HL-60 (cell line): ENCODE measurements around the gene REPS1.
A peak's percentile ranks its signal among the peaks of the same experiment; 100 is the strongest.

Experiments used
- DNase-seq, 2 experiments: peaks; one replicate each; pipeline ENCODE4 v3.0.0-alpha.2; 2010 to 2020; ENCODE audit warnings: low read depth in 1 of 2, low spot score in 1 of 2
- H3K27ac ChIP-seq: fragments of 250-450 bp; sonication (Bioruptor Pico); replicated peaks from 2 replicates; pipeline ENCODE4 v1.5.1; 2020; ENCODE audit warnings: mild to moderate bottlenecking, moderate library complexity
- H3K27me3 ChIP-seq: fragments of 250-450 bp; sonication (Bioruptor Pico); 2 replicates; pipeline ENCODE4 v1.5.1; 2021; ENCODE audit warnings: mild to moderate bottlenecking, moderate library complexity; ENCODE audit not compliant: insufficient read depth, poor library complexity, severe bottlenecking
- H3K4me3 ChIP-seq: replicated peaks from 2 replicates; pipeline ENCODE4 v1.5.1; 2011; ENCODE audit warnings: mild to moderate bottlenecking, control low read depth, low read length; ENCODE audit not compliant: insufficient read depth
- GABPA ChIP-seq: IDR thresholded peaks from 2 replicates; pipeline ENCODE4 v1.6.1; 2012; ENCODE audit warnings: low read depth
- POLR2AphosphoS5 ChIP-seq: IDR thresholded peaks from 2 replicates; pipeline ENCODE4 v1.6.1; 2012; ENCODE audit warnings: low read depth
- SPI1 ChIP-seq: IDR thresholded peaks from 2 replicates; pipeline ENCODE4 v1.6.1; 2012; ENCODE audit warnings: low read depth, mild to moderate bottlenecking, borderline replicate concordance
- long read RNA-seq: library from polyadenylated mRNA; unstranded; transcript quantifications from one replicate; pipeline ENCODE4 v2.0.0, GENCODE V29; 2020
- TF ChIP-seq, protein P1 (sequence below): IDR thresholded peaks from 2 replicates; pipeline ENCODE4 v1.6.1; 2012; ENCODE audit warnings: low read depth; ENCODE audit not compliant: insufficient replicate concordance
- TF ChIP-seq, protein P2 (sequence below): IDR thresholded peaks from one replicate; pipeline ENCODE4 v1.5.1; 2011; ENCODE audit warnings: low read length, control low read depth, inconsistent platforms; ENCODE audit not compliant: insufficient read depth

REPS1 gene
- long read RNA-seq, partial matches to known transcripts, result 10 of 14 reads
- long read RNA-seq, other reads (novel, unspliced or antisense), result 3 of 14 reads

GRCh38 chr6:138987643-138988468 lies at the start of gene REPS1:
TSS of gene REPS1 (minus strand) at chr6:138988253. CDS start at chr6:138987682, 571 bp downstream.
- TF ChIP-seq, protein P1, sequence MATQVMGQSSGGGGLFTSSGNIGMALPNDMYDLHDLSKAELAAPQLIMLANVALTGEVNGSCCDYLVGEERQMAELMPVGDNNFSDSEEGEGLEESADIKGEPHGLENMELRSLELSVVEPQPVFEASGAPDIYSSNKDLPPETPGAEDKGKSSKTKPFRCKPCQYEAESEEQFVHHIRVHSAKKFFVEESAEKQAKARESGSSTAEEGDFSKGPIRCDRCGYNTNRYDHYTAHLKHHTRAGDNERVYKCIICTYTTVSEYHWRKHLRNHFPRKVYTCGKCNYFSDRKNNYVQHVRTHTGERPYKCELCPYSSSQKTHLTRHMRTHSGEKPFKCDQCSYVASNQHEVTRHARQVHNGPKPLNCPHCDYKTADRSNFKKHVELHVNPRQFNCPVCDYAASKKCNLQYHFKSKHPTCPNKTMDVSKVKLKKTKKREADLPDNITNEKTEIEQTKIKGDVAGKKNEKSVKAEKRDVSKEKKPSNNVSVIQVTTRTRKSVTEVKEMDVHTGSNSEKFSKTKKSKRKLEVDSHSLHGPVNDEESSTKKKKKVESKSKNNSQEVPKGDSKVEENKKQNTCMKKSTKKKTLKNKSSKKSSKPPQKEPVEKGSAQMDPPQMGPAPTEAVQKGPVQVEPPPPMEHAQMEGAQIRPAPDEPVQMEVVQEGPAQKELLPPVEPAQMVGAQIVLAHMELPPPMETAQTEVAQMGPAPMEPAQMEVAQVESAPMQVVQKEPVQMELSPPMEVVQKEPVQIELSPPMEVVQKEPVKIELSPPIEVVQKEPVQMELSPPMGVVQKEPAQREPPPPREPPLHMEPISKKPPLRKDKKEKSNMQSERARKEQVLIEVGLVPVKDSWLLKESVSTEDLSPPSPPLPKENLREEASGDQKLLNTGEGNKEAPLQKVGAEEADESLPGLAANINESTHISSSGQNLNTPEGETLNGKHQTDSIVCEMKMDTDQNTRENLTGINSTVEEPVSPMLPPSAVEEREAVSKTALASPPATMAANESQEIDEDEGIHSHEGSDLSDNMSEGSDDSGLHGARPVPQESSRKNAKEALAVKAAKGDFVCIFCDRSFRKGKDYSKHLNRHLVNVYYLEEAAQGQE, result peak; percentile 62
- 0 out of 2 replicates have a peak, but pooled peaks have one; percentile 16 for TF ChIP-seq GABPA
- TF ChIP-seq SPI1, result no peak
- peak; percentile 80 for TF ChIP-seq POLR2AphosphoS5
- TF ChIP-seq, protein P2, sequence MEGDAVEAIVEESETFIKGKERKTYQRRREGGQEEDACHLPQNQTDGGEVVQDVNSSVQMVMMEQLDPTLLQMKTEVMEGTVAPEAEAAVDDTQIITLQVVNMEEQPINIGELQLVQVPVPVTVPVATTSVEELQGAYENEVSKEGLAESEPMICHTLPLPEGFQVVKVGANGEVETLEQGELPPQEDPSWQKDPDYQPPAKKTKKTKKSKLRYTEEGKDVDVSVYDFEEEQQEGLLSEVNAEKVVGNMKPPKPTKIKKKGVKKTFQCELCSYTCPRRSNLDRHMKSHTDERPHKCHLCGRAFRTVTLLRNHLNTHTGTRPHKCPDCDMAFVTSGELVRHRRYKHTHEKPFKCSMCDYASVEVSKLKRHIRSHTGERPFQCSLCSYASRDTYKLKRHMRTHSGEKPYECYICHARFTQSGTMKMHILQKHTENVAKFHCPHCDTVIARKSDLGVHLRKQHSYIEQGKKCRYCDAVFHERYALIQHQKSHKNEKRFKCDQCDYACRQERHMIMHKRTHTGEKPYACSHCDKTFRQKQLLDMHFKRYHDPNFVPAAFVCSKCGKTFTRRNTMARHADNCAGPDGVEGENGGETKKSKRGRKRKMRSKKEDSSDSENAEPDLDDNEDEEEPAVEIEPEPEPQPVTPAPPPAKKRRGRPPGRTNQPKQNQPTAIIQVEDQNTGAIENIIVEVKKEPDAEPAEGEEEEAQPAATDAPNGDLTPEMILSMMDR, result peak; percentile 55
- Histone ChIP-seq H3K27me3 (no peaks in the 10 kb centered on the region), H3K27ac (peak within 1 kb of the TSS; percentile 98), H3K4me3 (peak within 1 kb of the TSS; percentile 96)
- peak; percentile 72 to 91 for DNase-seq

- H3K4me3 ChIP-seq, result no peak overlapping the region
- TF ChIP-seq, protein P2, result no peak
- TF ChIP-seq POLR2AphosphoS5, result no peak
- TF ChIP-seq, protein P1, result no peak
- TF ChIP-seq GABPA, result no peak
- TF ChIP-seq SPI1, result no peak
- H3K27me3 ChIP-seq, result no peaks in the 10 kb centered on the region
- H3K27ac ChIP-seq, result no peak overlapping the region
- no peak for DNase-seq
Observed at GRCh38 chr6:139037490-139037889, 49.4 kb upstream of the REPS1 start.

GRCh38 chr6:139030228-139030963 lies 42.3 kb upstream of the REPS1 start:
- H3K4me3 ChIP-seq, result peak overlapping the region; percentile 69
- peak in 1 of 2 experiments; percentile 76 for DNase-seq

More at GRCh38 chr6:139030228-139030963, 42.3 kb upstream of the REPS1 start:
- TF ChIP-seq, protein P1, result no peak
- TF ChIP-seq SPI1, result peak; percentile 98
- TF ChIP-seq GABPA, result no peak
- TF ChIP-seq, protein P2, result no peak
- TF ChIP-seq POLR2AphosphoS5, result no peak
- no peaks in the 10 kb centered on the region for H3K27me3 ChIP-seq
- H3K27ac ChIP-seq, result peak overlapping the region; percentile 98
